ENCODE results near the gene NXPE1. TPM values are rescaled to one million over a fixed set of nuclear protein-coding genes. Genes with fewer than 3 reads are reported as not detected.

NXPE1 gene
- total and polyA plus RNA-seq, 11 donors, result 0.08 to 1.0 TPM; not detected in 9

DNA sequence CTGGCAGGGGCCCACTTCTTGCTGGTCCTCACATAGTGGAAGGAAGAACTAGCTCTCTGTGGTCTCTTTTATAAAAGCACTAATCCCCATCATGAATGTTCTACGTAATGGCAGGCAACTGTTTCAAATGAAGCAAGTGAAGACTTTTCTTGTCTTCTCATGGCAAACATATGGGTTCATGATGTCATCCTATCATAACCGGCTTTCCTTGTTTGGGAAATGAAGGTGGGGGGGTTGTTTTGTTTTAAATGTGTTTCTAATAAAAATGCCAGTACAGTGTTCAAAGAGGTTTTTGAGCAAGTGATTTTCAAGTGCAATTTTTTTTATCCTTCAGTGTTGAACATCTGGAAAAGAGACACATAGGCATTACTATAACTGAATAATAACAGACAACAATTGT, 87.0 kb downstream of the NXPE1 start:
- H3K27me3 ChIP-seq, result no peaks in the 10 kb centered on the region
- H3K27ac ChIP-seq, result no peak overlapping the region
- H3K9me3 ChIP-seq, result no peaks in the 10 kb centered on the region
- ATAC-seq, result no peak
- TF ChIP-seq POLR2A (IDR thresholded peaks at IDR 0.05), result no peak
- TF ChIP-seq, protein P1, sequence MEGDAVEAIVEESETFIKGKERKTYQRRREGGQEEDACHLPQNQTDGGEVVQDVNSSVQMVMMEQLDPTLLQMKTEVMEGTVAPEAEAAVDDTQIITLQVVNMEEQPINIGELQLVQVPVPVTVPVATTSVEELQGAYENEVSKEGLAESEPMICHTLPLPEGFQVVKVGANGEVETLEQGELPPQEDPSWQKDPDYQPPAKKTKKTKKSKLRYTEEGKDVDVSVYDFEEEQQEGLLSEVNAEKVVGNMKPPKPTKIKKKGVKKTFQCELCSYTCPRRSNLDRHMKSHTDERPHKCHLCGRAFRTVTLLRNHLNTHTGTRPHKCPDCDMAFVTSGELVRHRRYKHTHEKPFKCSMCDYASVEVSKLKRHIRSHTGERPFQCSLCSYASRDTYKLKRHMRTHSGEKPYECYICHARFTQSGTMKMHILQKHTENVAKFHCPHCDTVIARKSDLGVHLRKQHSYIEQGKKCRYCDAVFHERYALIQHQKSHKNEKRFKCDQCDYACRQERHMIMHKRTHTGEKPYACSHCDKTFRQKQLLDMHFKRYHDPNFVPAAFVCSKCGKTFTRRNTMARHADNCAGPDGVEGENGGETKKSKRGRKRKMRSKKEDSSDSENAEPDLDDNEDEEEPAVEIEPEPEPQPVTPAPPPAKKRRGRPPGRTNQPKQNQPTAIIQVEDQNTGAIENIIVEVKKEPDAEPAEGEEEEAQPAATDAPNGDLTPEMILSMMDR (IDR thresholded peaks at IDR 0.05), result no peak
- no peaks in the 10 kb centered on the region for H3K36me3 ChIP-seq
- H3K4me3 ChIP-seq, result no peak overlapping the region
- whole genome bisulfite sequencing, 4 donors, result 89 to 96% (median 94%) methylated on average over 2 of the region's 2 CpGs
- DNase-seq, result no peak
- no peaks in the 10 kb centered on the region for H3K4me1 ChIP-seq
- intact Hi-C loops (cut with DNase I), result no loop called here

Other genes with a start within 250 kb of the NXPE1 start
- 10 to 100 TPM in 4 of 9 donors, 1 to 10 TPM in 5; 5.1 to 13.4 (median 8.6) TPM for gene C11orf71, start 159.4 kb downstream of the NXPE1 start, total RNA-seq
- gene C11orf71, start 159.4 kb downstream of the NXPE1 start, polyA plus RNA-seq, result 1 to 10 TPM; 2.3 to 9.9 TPM
- gene RBM7, start 159.2 kb downstream of the NXPE1 start, total RNA-seq, result 10 to 100 TPM in 8 of 9 donors, 1 to 10 TPM in 1; 8.8 to 28.7 (median 20.8) TPM
- gene RBM7, start 159.2 kb downstream of the NXPE1 start, polyA plus RNA-seq, result 10 to 100 TPM in 1 of 2 donors, 1 to 10 TPM in 1; 2.7 to 16.1 TPM
- gene REXO2, start 120.4 kb downstream of the NXPE1 start, total RNA-seq, result 100 to 1,000 TPM; 158 to 235 (median 195) TPM
- gene REXO2, start 120.4 kb downstream of the NXPE1 start, polyA plus RNA-seq, result 100 to 1,000 TPM; 136 to 153 TPM
- not detected for gene NXPE4, start 35.9 kb upstream of the NXPE1 start, total RNA-seq
- not detected for gene NXPE4, start 35.9 kb upstream of the NXPE1 start, polyA plus RNA-seq
- under 1 TPM in 4 of 9 donors, not detected in 5; 0.14 to 0.32 (median 0.18) TPM for gene NXPE2, start 118.6 kb upstream of the NXPE1 start, total RNA-seq
- gene NXPE2, start 118.6 kb upstream of the NXPE1 start, polyA plus RNA-seq, result under 1 TPM in 1 of 2 donors, not detected in 1; 0.03 TPM

Data from heart left ventricle (tissue), 16 donors.